IMR-90 (cell line): ENCODE results near the gene EIF1AD. TPM values are rescaled to one million over a fixed set of nuclear protein-coding genes. Genes with fewer than 3 reads are reported as not detected.

Source experiments
- ATAC-seq: fragments of 200-7000 bp; cut with Tn5 transposase; 2 replicates; pipeline ENCODE4 v1.9.1; 2020; ENCODE audit warnings: low read depth, mild to moderate bottlenecking, moderate library complexity
- BruUV-seq: library from RNA; stranded (reverse); fragments of 400-500 nt; replicated peaks from 2 replicates; lab custom pipeline; 2021; lab: Mats Ljungman, UMichigan
- CTCF ChIA-PET: fragments of 300-600 bp; formaldehyde crosslinking; extraction: SDS; loops from one replicate; lab custom pipeline; 2021; ENCODE audit warnings: antibody characterized with exemption; lab: Yijun Ruan, JAX
- POLR2A ChIA-PET: fragments of 300-600 bp; sonication (Branson Sonifier 250); formaldehyde crosslinking; loops from one replicate; lab custom pipeline; 2022; ENCODE audit warnings: antibody characterized with exemption; ENCODE audit not compliant: unreplicated experiment; lab: Charles Lee
- DNase-seq: peaks from one replicate; pipeline ENCODE4 v3.0.0; 2013
- H2AFZ ChIP-seq: replicated peaks from 2 replicates; pipeline ENCODE3; 2013; ENCODE audit warnings: low read length, mild to moderate bottlenecking; ENCODE audit not compliant: poor library complexity
- H2AK5ac ChIP-seq: 2 replicates; pipeline ENCODE4 v1.6.1; 2013; ENCODE audit warnings: low read depth, low read length, inconsistent platforms
- H2AK9ac ChIP-seq: replicated peaks from 2 replicates; pipeline ENCODE3; 2013; ENCODE audit warnings: mild to moderate bottlenecking, low read depth, low read length, moderate library complexity; ENCODE audit not compliant: poor library complexity
- H2BK120ac ChIP-seq: 2 replicates; pipeline ENCODE4 v1.6.1; 2013; ENCODE audit warnings: low read depth, low read length, inconsistent platforms
- H2BK15ac ChIP-seq: 3 replicates; pipeline ENCODE4 v1.6.1; 2013; ENCODE audit warnings: low read depth, low read length, inconsistent platforms
- H2BK20ac ChIP-seq: 2 replicates; pipeline ENCODE4 v1.6.1; 2013; ENCODE audit warnings: low read depth, mild to moderate bottlenecking, inconsistent platforms, low read length, moderate library complexity
- H2BK5ac ChIP-seq: 2 replicates; pipeline ENCODE4 v1.6.1; 2013; ENCODE audit warnings: mild to moderate bottlenecking, low read depth, low read length, inconsistent platforms; ENCODE audit not compliant: poor library complexity, severe bottlenecking
- H3K14ac ChIP-seq: replicated peaks from 2 replicates; pipeline ENCODE4 v1.6.1; 2013; ENCODE audit warnings: low read depth, low read length, inconsistent platforms
- H3K18ac ChIP-seq: 2 replicates; pipeline ENCODE4 v1.6.1; 2013; ENCODE audit warnings: low read depth, low read length, control low read depth
- H3K23ac ChIP-seq: 2 replicates; pipeline ENCODE4 v1.6.1; 2013; ENCODE audit warnings: low read depth, low read length, inconsistent platforms
- H3K27ac ChIP-seq: 2 replicates; pipeline ENCODE4 v1.5.1; 2013; ENCODE audit warnings: mild to moderate bottlenecking, control low read depth, low read length; ENCODE audit not compliant: insufficient read depth
- H3K27me3 ChIP-seq: 2 replicates; pipeline ENCODE4 v1.6.1; 2013; ENCODE audit warnings: low read length; ENCODE audit not compliant: control insufficient read depth, insufficient read depth
- H3K36me3 ChIP-seq: 2 replicates; pipeline ENCODE4 v1.6.1; 2013; ENCODE audit warnings: low read length, mixed read lengths; ENCODE audit not compliant: control insufficient read depth, insufficient read depth
- H3K4ac ChIP-seq: 2 replicates; pipeline ENCODE4 v1.6.1; 2013; ENCODE audit warnings: low read depth, low read length, inconsistent platforms
- H3K4me1 ChIP-seq: 2 replicates; pipeline ENCODE4 v1.6.1; 2013; ENCODE audit warnings: low read length, mixed read lengths; ENCODE audit not compliant: control insufficient read depth, insufficient read depth
- H3K4me2 ChIP-seq: 2 replicates; pipeline ENCODE4 v1.6.1; 2013; ENCODE audit warnings: low read depth, mild to moderate bottlenecking, control low read depth, low read length, moderate library complexity
- H3K4me3 ChIP-seq: 2 replicates; pipeline ENCODE4 v1.5.1; 2013; ENCODE audit warnings: low read depth, mild to moderate bottlenecking, control low read depth, low read length, moderate library complexity; ENCODE audit not compliant: insufficient read depth
- H3K56ac ChIP-seq: 2 replicates; pipeline ENCODE4 v1.6.1; 2013; ENCODE audit warnings: low read length, inconsistent platforms; ENCODE audit not compliant: insufficient read depth; ENCODE audit errors: extremely low read depth
- H3K79me1 ChIP-seq, 2 experiments: 2 replicates each; pipeline ENCODE4 v1.6.1; 2013; ENCODE audit warnings: low read length in 2 of 2, inconsistent platforms in 1 of 2, low read depth in 1 of 2
- H3K9ac ChIP-seq: 2 replicates; pipeline ENCODE4 v1.6.1; 2013; ENCODE audit warnings: low read depth, low read length, control low read depth
- H3K9me1 ChIP-seq: 2 replicates; pipeline ENCODE4 v1.6.1; 2013; ENCODE audit warnings: low read length, inconsistent platforms; ENCODE audit not compliant: insufficient read depth
- H3K9me3 ChIP-seq: 2 replicates; pipeline ENCODE4 v1.6.1; 2013; ENCODE audit warnings: low read length; ENCODE audit not compliant: control insufficient read depth, insufficient read depth
- H4K20me1 ChIP-seq: 2 replicates; pipeline ENCODE4 v1.6.1; 2013; ENCODE audit warnings: low read length, inconsistent platforms; ENCODE audit not compliant: insufficient read depth
- H4K5ac ChIP-seq: 2 replicates; pipeline ENCODE4 v1.6.1; 2013; ENCODE audit warnings: mild to moderate bottlenecking, low read depth, low read length, control low read depth
- H4K8ac ChIP-seq, 2 experiments: 2 replicates each; pipeline ENCODE4 v1.6.1; 2013; ENCODE audit warnings: low read depth in 2 of 2, low read length in 2 of 2, control low read depth in 1 of 2, inconsistent platforms in 1 of 2
- H4K91ac ChIP-seq: 2 replicates; pipeline ENCODE4 v1.6.1; 2013; ENCODE audit warnings: low read depth, low read length, inconsistent platforms; ENCODE audit not compliant: insufficient read depth
- CEBPB ChIP-seq: IDR thresholded peaks from 2 replicates; pipeline ENCODE4 v1.6.1; 2012; ENCODE audit warnings: low read depth, low read length, improper control_type of control experiment
- MAZ ChIP-seq: IDR thresholded peaks from 2 replicates; pipeline ENCODE4 v1.6.1; 2012; ENCODE audit warnings: low read depth, mild to moderate bottlenecking, low read length, improper control_type of control experiment, moderate library complexity, borderline replicate concordance
- WGBS, 2 experiments: methylation state at CpG; one replicate each; pipeline versions ENCODE4 v1.1.5 to v1.1.7; 2013; ENCODE audit warnings: missing lambda C conversion rate in 2 of 2; ENCODE audit not compliant: insufficient read length in 1 of 2; ENCODE audit errors: extremely low coverage in 2 of 2; 5-methylcytosine and 5-hydroxymethylcytosine counted together
- dilution Hi-C: fragments of 300-500 bp; cut with HindIII; formaldehyde crosslinking; loops from one replicate; pipeline ENCODE4 v1.14.3; 2018; ENCODE audit warnings: low sequenced_read_pairs; ENCODE audit not compliant: unreplicated experiment
- in situ Hi-C: fragments of 300-500 bp; cut with MboI; formaldehyde crosslinking; loops from 3 replicates; pipeline ENCODE4 v1.14.3; 2019; ENCODE audit warnings: low sequenced_read_pairs, inconsistent platforms, mixed read lengths
- intact Hi-C: fragments of 100-400 bp; cut with micrococcal nuclease; formaldehyde crosslinking; loops from 2 replicates; pipeline ENCODE4 v1.10.0; 2022
- polyA plus RNA-seq, 3 experiments: library from polyadenylated mRNA; depleted of rRNA; stranded (reverse); fragments of >200 nt; gene quantifications; 2 replicates each; pipeline ENCODE4 v1.2.3, GENCODE V29; 2012; ENCODE audit warnings: low replicate concordance in 1 of 3
- total RNA-seq: library from RNA; depleted of rRNA; stranded (reverse); fragments of >200 nt; gene quantifications from 2 replicates; pipeline ENCODE4 v1.2.3, GENCODE V29; 2012

Gene EIF1AD
- total and polyA plus RNA-seq, 2 of the 4 experiments (the other 2 are of a cell fraction) = 32.5 to 62.6 TPM

DNA sequence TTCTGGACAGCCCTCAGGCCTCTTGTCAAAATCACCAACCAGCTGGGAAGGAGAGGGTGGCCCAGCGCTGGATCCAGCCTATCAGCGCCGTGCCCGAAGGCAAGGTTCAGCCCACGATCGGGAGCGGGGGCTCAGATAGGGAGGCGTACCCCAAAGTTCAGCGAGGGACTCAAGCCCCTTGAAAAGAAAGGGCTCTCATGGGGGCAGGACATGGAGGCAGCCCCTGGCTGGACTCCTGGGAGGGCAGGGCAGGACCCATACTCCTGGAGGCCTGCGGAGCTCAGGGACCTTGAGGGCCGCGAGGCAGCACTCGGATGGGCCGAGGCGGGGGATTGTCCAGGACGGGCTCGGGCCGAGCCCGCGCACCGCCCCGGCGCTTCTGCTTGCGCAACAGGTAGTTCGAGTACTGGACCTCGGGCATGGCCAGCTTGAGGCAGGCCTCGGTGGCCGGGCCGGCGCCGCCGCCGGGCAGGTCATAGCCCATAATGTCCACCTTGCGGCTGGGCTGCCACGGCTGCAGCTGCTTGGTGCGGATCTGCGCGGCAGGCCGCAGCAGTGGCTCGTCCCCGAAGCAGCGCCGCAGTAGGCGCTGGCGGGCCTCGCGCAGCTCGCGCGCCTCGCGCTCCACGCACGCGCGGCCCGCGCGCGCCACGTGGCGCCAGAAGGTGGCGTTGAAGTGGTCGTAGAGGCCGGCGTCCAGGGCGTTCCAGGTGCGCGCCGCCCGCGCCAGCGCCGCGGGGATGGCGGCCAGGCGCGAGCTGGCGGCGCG, 40.5 kb upstream of the EIF1AD start:
- no peaks in the 10 kb centered on the region; the same call in 1 of the 2 replicates for H3K4me1 ChIP-seq
- in situ Hi-C loops (no loop called here), dilution Hi-C loops (no loop called here), intact Hi-C loops (no loop called here)
- no peak overlapping the region for H3K9ac ChIP-seq
- no peak overlapping the region for H2AK9ac ChIP-seq
- no peak overlapping the region for H3K4me3 ChIP-seq
- no peak overlapping the region for H3K14ac ChIP-seq
- H2BK5ac ChIP-seq = no peak overlapping the region
- WGBS, 2 experiments = 94% methylated on average over 74 of the region's 81 CpGs; no CpG with 5 or more reads in 1 of the 2 experiments
- H2BK120ac ChIP-seq = no peak overlapping the region
- CTCF ChIA-PET = no interaction called here
- H3K4ac ChIP-seq = no peak overlapping the region
- no peak overlapping the region for H4K8ac ChIP-seq
- no peak overlapping the region for H2AFZ ChIP-seq
- 0 out of 2 replicates have a peak, but pooled peaks have one; percentile 13 for TF ChIP-seq CEBPB
- TF ChIP-seq MAZ = no peak
- H3K4me2 ChIP-seq = no peak overlapping the region
- no peaks in the 10 kb centered on the region for H3K36me3 ChIP-seq
- H3K27ac ChIP-seq = no peak overlapping the region
- ATAC-seq (no peak), DNase-seq (no peak)
- no peak overlapping the region for H3K56ac ChIP-seq
- no peak overlapping the region for H3K23ac ChIP-seq
- BruUV-seq = no TSS peak
- H3K18ac ChIP-seq = no peak overlapping the region
- POLR2A ChIA-PET = no interaction called here
- no peak overlapping the region for H4K91ac ChIP-seq
- H3K9me3 ChIP-seq = no peaks in the 10 kb centered on the region; the same call in 1 of the 2 replicates
- no peak overlapping the region for H2BK15ac ChIP-seq
- H3K9me1 ChIP-seq = no peaks in the 10 kb centered on the region
- no peaks in the 10 kb centered on the region for H3K79me1 ChIP-seq
- no peak overlapping the region for H4K5ac ChIP-seq
- peaks cover 27% of the 10 kb centered on the region for H3K27me3 ChIP-seq
- 0 out of 2 replicates have a peak, but pooled peaks cover 3% of the 10 kb centered on the region for H4K20me1 ChIP-seq
- no peak overlapping the region for H2AK5ac ChIP-seq
- H2BK20ac ChIP-seq = no peak overlapping the region
